GM12892 (cell line): ENCODE results near the gene DGCR8.

Source experiments
- POLR2A ChIP-seq: IDR thresholded peaks from 2 replicates; pipeline ENCODE4 v1.6.1; 2011; ENCODE audit warnings: low read depth, low read length, control low read depth
- POLR2AphosphoS5 ChIP-seq: IDR thresholded peaks from 2 replicates; pipeline ENCODE4 v1.6.1; 2011; ENCODE audit warnings: low read depth, low read length, control low read depth
- TAF1 ChIP-seq: IDR thresholded peaks from 2 replicates; pipeline ENCODE4 v1.6.1; 2011; ENCODE audit warnings: low read depth, mild to moderate bottlenecking, control low read depth, low read length, borderline replicate concordance

DNA sequence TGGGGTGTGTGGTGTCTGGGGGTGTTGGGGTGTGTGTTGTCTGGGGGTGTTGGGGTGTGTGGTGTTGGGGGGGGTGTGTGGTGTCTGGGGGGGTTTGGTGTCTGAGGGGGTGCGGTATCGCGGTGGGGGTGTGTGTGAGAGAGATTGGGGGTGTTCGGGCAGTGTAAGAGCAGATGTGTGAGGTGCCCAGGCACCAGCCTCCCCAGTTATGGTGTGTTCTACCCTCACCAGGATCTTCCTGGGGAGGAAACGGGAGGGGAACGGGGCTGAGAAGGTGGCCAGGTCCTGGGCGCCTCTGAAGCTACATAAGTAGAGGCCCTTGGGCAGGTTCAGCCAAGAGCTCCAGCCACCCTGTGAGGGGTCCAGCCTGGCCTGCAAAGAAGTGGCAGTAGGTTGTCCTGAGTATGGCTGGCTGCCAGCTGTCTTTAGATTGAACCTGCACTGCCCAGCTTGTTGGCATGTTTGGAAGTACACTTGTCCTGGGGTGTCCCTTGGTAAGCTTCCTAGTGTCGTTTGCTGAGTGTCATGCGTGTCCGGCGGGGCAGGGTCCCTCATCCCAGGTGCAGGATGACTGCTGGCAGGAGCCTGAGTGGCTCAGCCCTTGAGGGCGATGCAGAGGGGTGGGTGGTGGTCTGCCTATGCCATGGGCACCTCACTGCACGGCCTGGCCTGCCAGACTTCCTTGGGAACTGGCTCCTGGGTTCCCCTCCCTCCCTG, 43.5 kb downstream of the DGCR8 start:
- TF ChIP-seq TAF1 (no peak), POLR2A (no peak), POLR2AphosphoS5 (no peak; the same call in 1 of the 2 replicates)
